ENCODE measurements around the gene LGALS4. TPM values are rescaled to one million over a fixed set of nuclear protein-coding genes. Genes with fewer than 3 reads are reported as not detected.
"Not testable (repeated sequence)": the region's sequence is repeated elsewhere in the genome, so short reads cannot be mapped to it uniquely, and the experiment has no call there.

The LGALS4 gene
- total and polyA plus RNA-seq, 7 donors = 0.33 to 9,832 (median 13.2) TPM

DNA sequence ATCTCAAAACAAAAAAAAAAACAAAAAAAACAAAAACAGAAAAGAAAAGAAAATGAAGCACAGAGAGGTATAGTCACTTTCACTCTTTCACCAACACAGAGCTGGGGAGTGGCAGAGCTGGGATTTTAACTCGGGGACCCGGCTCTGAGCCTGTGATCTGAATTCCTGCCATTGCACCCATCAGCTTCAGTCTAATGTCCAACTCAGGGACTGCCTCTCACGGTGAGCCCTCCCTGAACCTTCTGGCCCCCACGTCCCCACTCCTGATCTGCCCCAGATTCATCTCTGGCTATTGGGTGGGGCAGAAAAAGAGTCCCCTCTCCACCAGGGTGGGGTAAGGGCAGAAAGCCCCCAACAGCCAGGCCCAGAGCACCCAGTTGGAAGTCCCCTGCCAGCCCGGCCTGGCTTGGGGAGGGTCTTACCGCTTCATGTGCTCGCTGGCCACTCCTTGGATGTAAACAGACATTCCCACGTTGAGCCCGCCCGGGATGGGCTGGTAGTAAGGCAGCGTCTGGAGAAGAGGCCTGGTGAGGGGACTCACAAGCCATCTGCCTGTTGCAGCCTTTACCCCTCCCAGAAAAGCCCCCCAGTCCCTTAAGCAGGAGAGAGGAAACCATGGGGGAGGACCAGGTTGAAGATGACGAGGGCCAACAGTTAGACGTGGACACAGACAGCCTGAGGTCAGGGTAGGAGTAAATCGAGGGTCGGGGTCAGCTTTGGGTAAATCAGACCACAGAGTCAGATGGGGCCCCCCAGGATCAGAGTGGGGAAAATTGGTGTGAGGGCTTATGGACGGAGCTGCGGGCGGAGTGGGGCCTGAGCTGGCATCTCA, 520 bp downstream of the LGALS4 start:
- H3K9me3 ChIP-seq = no peaks in the 10 kb centered on the region
- peaks cover 16 to 26% (median 23%) of the 10 kb centered on the region in 4 donors for H3K36me3 ChIP-seq
- H3K4me3 ChIP-seq = peak overlapping the region in 1 of 4 donors; percentile 18
- no peaks in the 10 kb centered on the region for H3K27me3 ChIP-seq
- TF ChIP-seq, protein P1, sequence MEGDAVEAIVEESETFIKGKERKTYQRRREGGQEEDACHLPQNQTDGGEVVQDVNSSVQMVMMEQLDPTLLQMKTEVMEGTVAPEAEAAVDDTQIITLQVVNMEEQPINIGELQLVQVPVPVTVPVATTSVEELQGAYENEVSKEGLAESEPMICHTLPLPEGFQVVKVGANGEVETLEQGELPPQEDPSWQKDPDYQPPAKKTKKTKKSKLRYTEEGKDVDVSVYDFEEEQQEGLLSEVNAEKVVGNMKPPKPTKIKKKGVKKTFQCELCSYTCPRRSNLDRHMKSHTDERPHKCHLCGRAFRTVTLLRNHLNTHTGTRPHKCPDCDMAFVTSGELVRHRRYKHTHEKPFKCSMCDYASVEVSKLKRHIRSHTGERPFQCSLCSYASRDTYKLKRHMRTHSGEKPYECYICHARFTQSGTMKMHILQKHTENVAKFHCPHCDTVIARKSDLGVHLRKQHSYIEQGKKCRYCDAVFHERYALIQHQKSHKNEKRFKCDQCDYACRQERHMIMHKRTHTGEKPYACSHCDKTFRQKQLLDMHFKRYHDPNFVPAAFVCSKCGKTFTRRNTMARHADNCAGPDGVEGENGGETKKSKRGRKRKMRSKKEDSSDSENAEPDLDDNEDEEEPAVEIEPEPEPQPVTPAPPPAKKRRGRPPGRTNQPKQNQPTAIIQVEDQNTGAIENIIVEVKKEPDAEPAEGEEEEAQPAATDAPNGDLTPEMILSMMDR (IDR thresholded peaks at IDR 0.05) = no peak
- TF ChIP-seq POLR2AphosphoS5 (IDR thresholded peaks at IDR 0.05) (no peak), EP300 (IDR thresholded peaks at IDR 0.05) (no peak), POLR2A (IDR thresholded peaks at IDR 0.05) (no peak)
- H3K4me1 ChIP-seq = no peaks in the 10 kb centered on the region
- intact Hi-C loops (cut with DNase I) = no loop called here
- 13 to 59% methylated on average over 18 of the region's 18 CpGs for WGBS, 2 donors
- DNase-seq = no peak
- H3K27ac ChIP-seq = peak overlapping the region in 1 of 4 donors; percentile 7

DNA sequence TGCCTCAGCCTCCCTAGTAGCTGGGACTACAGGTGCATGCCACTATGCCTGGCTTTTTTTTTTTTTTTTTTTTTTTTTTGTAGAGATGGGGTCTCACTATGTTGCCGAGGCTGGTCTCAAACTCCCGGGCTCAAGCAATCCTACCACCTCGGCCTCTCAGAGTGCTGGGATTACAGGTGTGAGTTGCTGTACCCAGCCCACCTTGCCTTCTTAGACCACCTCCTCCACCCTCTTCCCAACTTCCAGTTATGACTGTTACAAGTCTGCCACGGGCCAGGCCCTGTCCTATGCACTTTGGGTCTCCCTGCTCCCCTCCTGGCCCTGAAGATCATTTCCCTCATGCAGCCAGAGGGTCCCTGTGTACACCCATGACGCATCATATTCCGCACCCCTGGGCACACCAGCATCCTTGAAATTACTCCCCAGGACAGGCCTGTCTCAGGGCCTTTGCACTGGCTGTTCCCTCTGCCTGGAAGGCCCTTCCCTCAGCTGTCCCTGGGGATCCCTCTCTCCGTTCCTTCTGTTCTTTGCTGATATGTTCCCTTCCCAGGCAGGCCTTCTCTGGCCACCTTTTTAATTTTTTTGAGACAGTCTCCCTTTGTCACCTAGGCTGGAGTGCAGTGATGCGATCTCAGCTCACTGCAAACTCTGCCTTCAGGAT, 3.0 kb downstream of the LGALS4 start:
- H3K4me3 ChIP-seq = no peak overlapping the region
- TF ChIP-seq POLR2AphosphoS5 (IDR thresholded peaks at IDR 0.05) (no peak), POLR2A (IDR thresholded peaks at IDR 0.05) (no peak), EP300 (IDR thresholded peaks at IDR 0.05) (no peak)
- TF ChIP-seq, protein P1 (IDR thresholded peaks at IDR 0.05) = no peak
- H3K4me1 ChIP-seq = no peaks in the 10 kb centered on the region
- no peaks in the 10 kb centered on the region for H3K9me3 ChIP-seq
- 85 to 95% methylated on average over 8 of the region's 8 CpGs for WGBS, 2 donors
- DNase-seq = peak; percentile 46
- no peaks in the 10 kb centered on the region for H3K27me3 ChIP-seq
- peaks cover 0 to under 1% (median under 1%) of the 10 kb centered on the region in 4 donors for H3K36me3 ChIP-seq
- no peak overlapping the region for H3K27ac ChIP-seq
- intact Hi-C loops (cut with DNase I) = no loop called here

DNA sequence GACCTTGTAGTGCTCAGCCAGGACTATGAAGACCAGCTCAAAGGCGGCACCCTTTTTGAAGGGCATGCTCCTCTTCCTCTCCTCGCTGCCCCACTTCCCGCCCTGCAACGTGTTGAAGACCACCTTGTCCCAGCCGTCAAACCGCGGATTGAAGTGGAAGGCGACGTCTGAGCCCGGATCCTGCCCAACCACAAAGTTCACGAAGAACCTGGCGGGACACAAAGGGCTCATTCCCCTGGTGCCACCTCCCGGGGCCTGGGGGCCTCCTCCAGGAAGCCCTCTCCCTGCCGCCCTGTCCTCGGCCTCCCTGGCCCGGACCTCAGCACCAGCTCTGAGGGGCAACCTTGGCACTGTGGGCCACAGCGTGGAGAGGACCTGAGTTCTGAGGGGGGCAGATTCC, 4.0 kb downstream of the LGALS4 start:
- no peaks in the 10 kb centered on the region for H3K9me3 ChIP-seq
- H3K4me1 ChIP-seq = no peaks in the 10 kb centered on the region
- no peak overlapping the region for H3K27ac ChIP-seq
- 91 to 94% methylated on average over 17 of the region's 17 CpGs for WGBS, 2 donors
- H3K27me3 ChIP-seq = no peaks in the 10 kb centered on the region
- peak; percentile 48 for DNase-seq
- H3K4me3 ChIP-seq = no peak overlapping the region
- TF ChIP-seq, protein P1 (IDR thresholded peaks at IDR 0.05) = no peak
- TF ChIP-seq POLR2A (IDR thresholded peaks at IDR 0.05) = no peak
- no peak for TF ChIP-seq EP300 (IDR thresholded peaks at IDR 0.05)
- no peak for TF ChIP-seq POLR2AphosphoS5 (IDR thresholded peaks at IDR 0.05)
- H3K36me3 ChIP-seq = no peaks in the 10 kb centered on the region
- intact Hi-C loops (cut with DNase I) = no loop called here

DNA sequence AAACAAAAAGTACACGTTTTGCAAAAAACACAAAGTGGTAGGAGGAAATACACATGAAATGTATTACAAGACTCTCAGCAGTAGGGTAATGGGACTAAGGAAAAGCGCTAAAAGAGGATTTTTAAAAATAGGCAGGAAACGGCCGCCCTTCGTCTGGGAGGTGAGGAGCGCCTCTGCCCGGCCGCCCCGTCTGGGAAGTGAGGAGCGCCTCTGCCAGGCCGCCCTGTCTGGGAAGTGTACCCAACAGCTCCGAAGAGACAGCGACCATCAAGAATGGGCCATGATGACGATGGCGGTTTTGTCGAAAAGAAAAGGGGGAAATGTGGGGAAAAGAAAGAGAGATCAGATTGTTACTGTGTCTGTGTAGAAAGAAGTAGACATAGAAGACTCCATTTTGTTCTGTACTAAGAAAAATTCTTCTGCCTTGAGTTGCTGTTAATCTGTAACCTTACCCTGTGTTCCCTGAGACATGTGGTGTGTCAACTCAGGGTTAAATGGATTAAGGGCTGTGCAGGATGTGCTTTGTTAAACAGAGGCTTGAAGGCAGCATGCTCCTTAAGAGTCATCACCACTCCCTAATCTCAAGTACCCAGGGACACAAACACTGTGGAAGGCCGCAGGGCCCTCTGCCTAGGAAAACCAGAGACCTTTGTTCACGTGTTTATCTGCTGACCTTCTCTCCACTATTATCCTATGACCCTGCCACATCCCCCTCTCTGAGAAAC, 5.2 kb downstream of the LGALS4 start:
- H3K4me3 ChIP-seq; intact Hi-C loops (cut with DNase I); DNase-seq; H3K27me3 ChIP-seq; H3K27ac ChIP-seq; H3K4me1 ChIP-seq; H3K9me3 ChIP-seq; H3K36me3 ChIP-seq: not testable (repeated sequence)
- 74 to 78% methylated on average over 15 of the region's 18 CpGs for WGBS, 2 donors

DNA sequence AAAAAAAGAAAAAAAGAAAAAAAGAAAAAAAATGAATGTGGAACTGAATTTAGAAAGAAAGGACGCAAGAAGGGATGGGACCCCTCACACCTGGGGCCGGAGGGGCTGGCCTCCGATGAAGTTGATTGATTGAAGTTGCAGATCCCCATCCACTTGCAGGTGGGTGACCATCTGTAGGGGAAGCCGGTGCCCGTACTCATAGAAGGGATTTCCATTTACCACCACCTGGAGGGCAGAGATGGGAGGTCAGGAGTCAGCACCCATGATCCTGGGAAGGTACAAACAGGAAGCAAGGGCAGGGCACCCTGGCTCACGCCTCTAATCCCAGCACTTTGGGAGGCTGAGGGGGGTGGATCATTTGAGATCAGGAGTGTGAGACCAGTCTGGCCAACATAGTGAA, 6.4 kb downstream of the LGALS4 start:
- intact Hi-C loops (cut with DNase I) = no loop called here
- peak; percentile 61 for DNase-seq

More for the DNA sequence above, 6.4 kb downstream of the LGALS4 start:
- no peak overlapping the region for H3K4me3 ChIP-seq
- no peak for TF ChIP-seq POLR2A (IDR thresholded peaks at IDR 0.05)
- TF ChIP-seq POLR2AphosphoS5 (IDR thresholded peaks at IDR 0.05) = no peak
- no peak for TF ChIP-seq EP300 (IDR thresholded peaks at IDR 0.05)
- TF ChIP-seq, protein P1 (IDR thresholded peaks at IDR 0.05) = no peak
- no peak overlapping the region for H3K27ac ChIP-seq
- no peaks in the 10 kb centered on the region for H3K4me1 ChIP-seq
- H3K9me3 ChIP-seq = no peaks in the 10 kb centered on the region
- no peaks in the 10 kb centered on the region for H3K36me3 ChIP-seq
- 86 to 87% methylated on average over 6 of the region's 6 CpGs for WGBS, 2 donors
- no peaks in the 10 kb centered on the region for H3K27me3 ChIP-seq

Data from sigmoid colon (tissue), 7 donors.